Mucosa of rectum (tissue), 2 donors: ENCODE results near the gene HOXC11.

Experiments
- H3K27ac ChIP-seq, 2 donors: one replicate each; pipeline ENCODE4 v1.7.0; 2013; ENCODE audit warnings: inconsistent platforms in 2 of 2, low read depth in 2 of 2, low read length in 2 of 2
- H3K27me3 ChIP-seq, 2 donors: one replicate each; pipeline ENCODE4 v1.7.0; 2013; ENCODE audit warnings: low read length in 2 of 2; ENCODE audit not compliant: control insufficient read depth in 2 of 2, insufficient read depth in 2 of 2
- H3K36me3 ChIP-seq, 2 donors: one replicate each; pipeline ENCODE4 v1.7.0; 2013; ENCODE audit warnings: low read length in 2 of 2; ENCODE audit not compliant: control insufficient read depth in 2 of 2, insufficient read depth in 2 of 2
- H3K4me1 ChIP-seq, 2 donors: one replicate each; pipeline ENCODE4 v1.7.0; 2013; ENCODE audit warnings: low read length in 2 of 2, mild to moderate bottlenecking in 1 of 2; ENCODE audit not compliant: control insufficient read depth in 2 of 2, insufficient read depth in 2 of 2
- H3K4me3 ChIP-seq, 2 donors: one replicate each; pipeline ENCODE4 v1.7.0; 2013; ENCODE audit warnings: low read length in 2 of 2
- H3K9ac ChIP-seq, 2 donors: one replicate each; pipeline ENCODE4 v1.7.0; 2013; ENCODE audit warnings: low read length in 2 of 2, low read depth in 1 of 2, mild to moderate bottlenecking in 1 of 2
- H3K9me3 ChIP-seq, 2 donors: one replicate each; pipeline ENCODE4 v1.7.0; 2013; ENCODE audit warnings: low read length in 2 of 2; ENCODE audit not compliant: control insufficient read depth in 2 of 2
- donor health status: healthy.
- donor health status: Normal muscosa, but diverticular disease.

HOXC11 gene

GRCh38 chr12:54000116-54001114, 27.5 kb downstream of the HOXC11 start, which contains the start of gene HOXC9:
TSS of gene HOXC9 (plus strand) at chr12:54000161. CDS start at chr12:54000189, 28 bp downstream.
- Histone ChIP-seq H3K4me3 (no peak within 1 kb of the TSS), H3K9ac (no peak within 1 kb of the TSS), H3K9me3 (no peaks in the 10 kb centered on the region), H3K4me1 (peaks cover 7 to 11% of the 10 kb centered on the region in 2 donors), H3K36me3 (no peaks in the 10 kb centered on the region), H3K27ac (no peak within 1 kb of the TSS), H3K27me3 (peaks cover 82 to 91% of the 10 kb centered on the region in 2 donors)

- H3K9me3 ChIP-seq = no peaks in the 10 kb centered on the region
- H3K27ac ChIP-seq = no peak overlapping the region
- no peaks in the 10 kb centered on the region for H3K36me3 ChIP-seq
- no peak overlapping the region for H3K9ac ChIP-seq
- no peak overlapping the region for H3K4me3 ChIP-seq
- H3K27me3 ChIP-seq = peaks cover 81 to 91% of the 10 kb centered on the region in 2 donors
- H3K4me1 ChIP-seq = peaks cover 3 to 11% of the 10 kb centered on the region in 2 donors
Measured at GRCh38 chr12:54001283-54002187, 28.6 kb downstream of the HOXC11 start.

- Histone ChIP-seq H3K4me3 (no peak overlapping the region), H3K27ac (no peak overlapping the region), H3K9ac (no peak overlapping the region), H3K27me3 (peaks cover 83 to 91% of the 10 kb centered on the region in 2 donors), H3K9me3 (no peaks in the 10 kb centered on the region), H3K4me1 (peaks cover 3 to 11% of the 10 kb centered on the region in 2 donors), H3K36me3 (no peaks in the 10 kb centered on the region)
Measured at GRCh38 chr12:54002278-54002914, 29.5 kb downstream of the HOXC11 start.

- no peak overlapping the region for H3K9ac ChIP-seq
- peaks cover 83 to 90% of the 10 kb centered on the region in 2 donors for H3K27me3 ChIP-seq
- H3K4me1 ChIP-seq = peaks cover 3 to 11% of the 10 kb centered on the region in 2 donors
- H3K4me3 ChIP-seq = no peak overlapping the region
- H3K27ac ChIP-seq = no peak overlapping the region
- H3K36me3 ChIP-seq = no peaks in the 10 kb centered on the region
- H3K9me3 ChIP-seq = no peaks in the 10 kb centered on the region
Measured at GRCh38 chr12:54002915-54003389, 30.0 kb downstream of the HOXC11 start.

GRCh38 chr12:54003625-54004024, 30.7 kb downstream of the HOXC11 start:
- Histone ChIP-seq H3K9ac (no peak overlapping the region), H3K9me3 (no peaks in the 10 kb centered on the region), H3K36me3 (no peaks in the 10 kb centered on the region), H3K27ac (no peak overlapping the region), H3K27me3 (peaks cover 82 to 88% of the 10 kb centered on the region in 2 donors), H3K4me1 (peaks cover 3 to 11% of the 10 kb centered on the region in 2 donors), H3K4me3 (no peak overlapping the region)

GRCh38 chr12:54004063-54004840, 31.3 kb downstream of the HOXC11 start:
- Histone ChIP-seq H3K4me1 (peaks cover 3 to 11% of the 10 kb centered on the region in 2 donors), H3K9me3 (no peaks in the 10 kb centered on the region), H3K36me3 (no peaks in the 10 kb centered on the region), H3K4me3 (no peak overlapping the region), H3K27ac (no peak overlapping the region), H3K9ac (no peak overlapping the region), H3K27me3 (peaks cover 79 to 85% of the 10 kb centered on the region in 2 donors)

- Histone ChIP-seq H3K4me1 (peaks cover 3 to 6% of the 10 kb centered on the region in 2 donors), H3K9me3 (no peaks in the 10 kb centered on the region), H3K4me3 (no peak overlapping the region), H3K9ac (no peak overlapping the region), H3K27ac (no peak overlapping the region), H3K36me3 (no peaks in the 10 kb centered on the region), H3K27me3 (peaks cover 81 to 86% of the 10 kb centered on the region in 2 donors)
Measured at GRCh38 chr12:54004841-54005530, 32.1 kb downstream of the HOXC11 start.

GRCh38 chr12:54005531-54005852, 32.6 kb downstream of the HOXC11 start:
- Histone ChIP-seq H3K9ac (no peak overlapping the region), H3K27me3 (peaks cover 81 to 86% of the 10 kb centered on the region in 2 donors), H3K4me3 (no peak overlapping the region), H3K27ac (no peak overlapping the region), H3K4me1 (peaks cover 3 to 4% of the 10 kb centered on the region in 2 donors), H3K9me3 (no peaks in the 10 kb centered on the region), H3K36me3 (no peaks in the 10 kb centered on the region)
